Subcutaneous adipose tissue (tissue), 4 donors: Measurements from ENCODE around the gene KLF13. TPM values are rescaled to one million over a fixed set of nuclear protein-coding genes. Genes with fewer than 3 reads are reported as not detected.

Source experiments
- CTCF ChIP-seq: fragments of 450-650 bp; IDR thresholded peaks from one replicate; pipeline ENCODE4 v1.5.1; 2016; ENCODE audit warnings: low read depth, mild to moderate bottlenecking, control low read depth, antibody characterized with exemption, moderate library complexity
- total RNA-seq, 4 donors: library from RNA; depleted of rRNA; stranded (reverse); fragments of >200 nt; gene quantifications; one replicate each; pipeline ENCODE4 v1.1.0, GENCODE V29; 2016

The KLF13 gene
- total RNA-seq, 4 donors from 2014 or later = 35.2 to 99.0 (median 56.1) TPM

GRCh38 chr15:31311735-31312619, 14.7 kb upstream of the KLF13 start:
- no peak for TF ChIP-seq CTCF

- no peak for TF ChIP-seq CTCF
Observed at GRCh38 chr15:31313223-31313622, 13.4 kb upstream of the KLF13 start.

GRCh38 chr15:31314380-31314779, 12.3 kb upstream of the KLF13 start:
- TF ChIP-seq CTCF = no peak

GRCh38 chr15:31316135-31316795, 10.4 kb upstream of the KLF13 start:
- no peak for TF ChIP-seq CTCF

- TF ChIP-seq CTCF = no peak
Observed at GRCh38 chr15:31317017-31317416, 9.6 kb upstream of the KLF13 start.

GRCh38 chr15:31317421-31318327, 9.0 kb upstream of the KLF13 start:
- no peak for TF ChIP-seq CTCF

- no peak for TF ChIP-seq CTCF
Observed at GRCh38 chr15:31318429-31318828, 8.2 kb upstream of the KLF13 start.
